ENCODE results near the gene ZNF683.
"Not testable (repeated sequence)": the region's sequence is repeated elsewhere in the genome, so short reads cannot be mapped to it uniquely, and the experiment has no call there.

The ZNF683 gene

GRCh38 chr1:26385063-26385462, 12.5 kb upstream of the ZNF683 start:
- DNase-seq (ENCODE audit: low spot score), result not testable (repeated sequence)

GRCh38 chr1:26384076-26384475, 11.5 kb upstream of the ZNF683 start:
- no peak for DNase-seq (ENCODE audit: low spot score)

GRCh38 chr1:26378879-26379251, 6.3 kb upstream of the ZNF683 start:
- DNase-seq (ENCODE audit: low spot score), result no peak

DNA sequence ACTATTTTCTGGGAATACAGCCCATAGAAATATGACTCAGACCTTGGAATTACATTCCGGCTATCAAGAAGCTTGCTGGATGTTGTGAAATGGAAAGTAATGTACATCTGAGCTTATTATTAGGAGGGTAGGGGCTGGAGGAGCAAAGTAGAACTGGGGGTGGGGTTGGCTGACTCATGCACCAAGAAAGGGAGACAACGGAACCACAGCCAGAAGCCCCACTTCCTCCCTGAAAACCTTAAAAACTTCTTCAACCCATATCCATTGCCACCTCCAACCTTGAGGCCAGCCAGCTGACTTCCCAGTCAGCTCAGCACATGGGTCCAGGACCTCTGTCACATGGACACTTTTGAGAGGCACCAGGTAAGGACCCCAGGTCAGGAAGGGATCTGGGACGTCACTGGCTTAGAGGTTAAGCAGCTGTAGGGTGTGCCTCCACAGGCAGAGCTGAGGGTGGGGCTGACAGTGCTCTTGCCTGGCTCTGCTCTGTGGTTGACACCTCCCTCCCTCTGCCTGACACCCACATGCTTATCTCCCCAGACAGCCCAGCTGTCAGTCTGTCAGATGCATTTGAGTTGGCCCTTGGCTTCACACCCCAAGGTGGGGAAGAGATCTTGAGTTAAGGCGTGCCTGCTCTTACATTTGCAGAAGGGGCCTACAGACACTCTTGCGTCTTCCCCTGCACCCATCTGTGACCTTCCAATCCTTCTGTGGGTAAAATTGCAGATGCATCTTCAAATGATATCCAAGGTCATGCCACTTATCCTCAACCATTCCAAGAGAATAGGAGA, 5.7 kb upstream of the ZNF683 start:
- DNase-seq (ENCODE audit: low spot score), result no peak

DNA sequence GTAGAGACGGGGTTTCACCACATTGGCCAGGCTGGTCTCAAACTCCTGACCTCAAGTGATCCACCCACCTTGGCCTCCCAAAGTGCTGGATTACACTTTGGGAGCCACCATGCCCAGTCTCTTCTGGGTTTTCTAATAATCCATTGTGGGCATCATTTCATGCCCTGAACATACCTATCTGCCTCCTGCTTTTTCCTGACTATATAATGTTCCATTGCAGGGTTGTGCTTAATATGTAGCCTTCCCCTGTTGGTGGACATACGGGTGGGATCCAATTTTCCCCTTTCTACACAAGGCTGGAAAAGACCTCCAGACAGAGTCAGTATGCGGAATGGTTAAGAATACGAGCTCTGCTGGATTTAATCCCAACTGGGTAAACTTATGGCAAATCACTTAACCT, 3.5 kb upstream of the ZNF683 start:
- DNase-seq (ENCODE audit: low spot score), result no peak

DNA sequence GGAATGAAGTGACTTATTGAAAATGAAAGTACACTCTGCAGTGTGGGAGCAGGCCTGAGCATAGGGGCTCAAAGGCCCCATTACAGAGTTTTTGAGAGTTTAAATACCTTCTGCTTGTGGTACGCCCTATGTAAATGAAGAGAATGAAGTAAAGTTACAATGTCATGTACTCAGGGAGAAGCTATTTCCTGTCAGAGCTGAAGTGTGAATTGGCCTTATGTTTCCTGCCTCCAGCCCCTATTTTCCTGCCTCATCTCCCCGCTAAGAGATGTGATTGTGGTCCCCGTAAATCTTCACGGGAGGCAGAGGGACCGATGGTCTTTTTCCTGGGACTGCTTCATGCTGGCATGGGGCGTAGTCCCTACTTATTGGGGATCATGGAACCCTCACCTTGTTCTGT, 2.5 kb upstream of the ZNF683 start:
- no peak for DNase-seq (ENCODE audit: low spot score)

- DNase-seq (ENCODE audit: low spot score), result not testable (repeated sequence)
Measured at GRCh38 chr1:26374361-26374760, 1.8 kb upstream of the ZNF683 start.

DNA sequence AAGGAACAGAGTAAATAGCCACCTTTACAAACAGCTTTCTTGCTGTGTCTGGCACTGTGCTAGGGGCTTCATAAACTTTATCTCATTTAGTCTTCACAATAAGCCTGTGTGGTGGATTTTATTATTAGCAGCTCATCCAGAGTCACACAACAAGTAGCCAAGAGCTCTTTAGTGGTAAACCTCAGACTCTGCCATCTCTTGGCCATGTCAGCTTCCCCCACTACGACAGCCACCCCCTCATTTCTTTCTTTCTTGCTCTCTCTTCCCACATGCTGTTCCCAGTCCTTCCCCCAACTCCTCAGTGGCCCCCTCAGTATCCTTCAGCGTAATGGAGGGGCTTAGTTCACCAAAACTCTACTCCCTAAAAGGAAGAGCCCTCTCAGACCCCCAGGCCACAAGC, 1.2 kb upstream of the ZNF683 start:
- DNase-seq (ENCODE audit: low spot score), result no peak

- no peak for DNase-seq (ENCODE audit: low spot score)
Measured at GRCh38 chr1:26373281-26373680, 731 bp upstream of the ZNF683 start.

GRCh38 chr1:26372039-26372438, 511 bp downstream of the ZNF683 start:
- DNase-seq (ENCODE audit: low spot score), result no peak

GRCh38 chr1:26370591-26371382, 1.8 kb downstream of the ZNF683 start:
- no peak for DNase-seq (ENCODE audit: low spot score)

DNA sequence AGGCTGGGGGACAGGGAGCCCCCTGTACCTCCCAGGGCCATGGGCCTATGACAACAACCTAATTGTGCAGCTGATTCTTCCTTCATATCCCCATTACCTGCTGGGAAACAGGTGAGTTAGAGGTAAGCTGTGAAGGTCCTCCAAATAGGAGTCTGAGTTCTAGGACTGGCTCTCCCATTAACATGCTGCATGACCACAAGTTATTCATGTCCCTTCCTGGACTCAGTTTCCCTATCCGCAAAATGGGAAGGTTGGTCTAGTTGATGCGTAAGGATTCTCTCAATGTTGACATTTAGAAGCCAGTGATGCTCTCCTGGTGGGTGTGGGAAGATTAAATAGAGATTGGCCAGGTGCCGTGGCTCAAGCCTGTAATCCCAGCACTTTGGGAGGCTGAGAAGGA, 4.1 kb downstream of the ZNF683 start:
- DNase-seq (ENCODE audit: low spot score), result no peak

DNA sequence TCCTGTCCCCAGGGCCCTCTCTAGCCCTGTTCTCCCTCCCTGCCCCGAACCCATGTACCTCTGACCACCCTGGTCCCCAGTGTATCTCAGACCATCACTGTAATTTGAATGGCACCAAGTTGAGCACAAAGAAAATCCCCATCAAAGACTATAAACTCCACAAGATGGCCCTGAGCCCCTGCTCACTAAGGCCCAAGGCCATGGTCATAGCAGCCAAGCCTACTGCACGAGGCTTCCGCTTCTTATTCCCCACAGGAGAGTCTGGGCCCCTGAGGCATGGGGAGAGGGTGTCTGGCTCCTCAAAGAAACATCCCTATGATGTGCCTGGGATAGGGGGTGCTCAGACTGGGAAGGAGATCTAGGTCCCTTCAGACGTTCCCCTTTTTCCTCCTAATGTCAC, 4.5 kb downstream of the ZNF683 start:
- no peak for DNase-seq (ENCODE audit: low spot score)

DNA sequence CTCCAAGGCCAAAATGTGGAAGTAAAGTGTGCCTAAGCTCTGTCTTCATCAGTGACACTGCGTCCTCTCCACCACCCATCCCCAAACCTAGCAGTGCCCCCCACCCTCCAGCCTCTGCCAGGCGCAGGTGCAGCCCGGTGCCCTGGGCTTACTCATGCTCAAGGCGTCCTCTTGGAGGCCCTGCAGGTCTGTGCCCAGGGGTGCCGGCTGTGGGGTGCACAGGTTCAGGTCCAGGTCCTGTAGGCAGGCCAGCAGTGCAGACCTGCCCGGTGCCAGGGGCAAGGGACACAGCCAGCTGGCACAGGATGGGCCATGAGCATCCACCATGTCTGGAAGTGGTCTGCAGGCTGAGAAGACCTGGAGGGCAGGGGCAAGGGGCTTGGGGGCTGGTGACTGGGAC, 5.1 kb downstream of the ZNF683 start:
- no peak for DNase-seq (ENCODE audit: low spot score)

- DNase-seq (ENCODE audit: low spot score), result peak; percentile 11
Measured at GRCh38 chr1:26364956-26365355, 7.6 kb downstream of the ZNF683 start.

DNA sequence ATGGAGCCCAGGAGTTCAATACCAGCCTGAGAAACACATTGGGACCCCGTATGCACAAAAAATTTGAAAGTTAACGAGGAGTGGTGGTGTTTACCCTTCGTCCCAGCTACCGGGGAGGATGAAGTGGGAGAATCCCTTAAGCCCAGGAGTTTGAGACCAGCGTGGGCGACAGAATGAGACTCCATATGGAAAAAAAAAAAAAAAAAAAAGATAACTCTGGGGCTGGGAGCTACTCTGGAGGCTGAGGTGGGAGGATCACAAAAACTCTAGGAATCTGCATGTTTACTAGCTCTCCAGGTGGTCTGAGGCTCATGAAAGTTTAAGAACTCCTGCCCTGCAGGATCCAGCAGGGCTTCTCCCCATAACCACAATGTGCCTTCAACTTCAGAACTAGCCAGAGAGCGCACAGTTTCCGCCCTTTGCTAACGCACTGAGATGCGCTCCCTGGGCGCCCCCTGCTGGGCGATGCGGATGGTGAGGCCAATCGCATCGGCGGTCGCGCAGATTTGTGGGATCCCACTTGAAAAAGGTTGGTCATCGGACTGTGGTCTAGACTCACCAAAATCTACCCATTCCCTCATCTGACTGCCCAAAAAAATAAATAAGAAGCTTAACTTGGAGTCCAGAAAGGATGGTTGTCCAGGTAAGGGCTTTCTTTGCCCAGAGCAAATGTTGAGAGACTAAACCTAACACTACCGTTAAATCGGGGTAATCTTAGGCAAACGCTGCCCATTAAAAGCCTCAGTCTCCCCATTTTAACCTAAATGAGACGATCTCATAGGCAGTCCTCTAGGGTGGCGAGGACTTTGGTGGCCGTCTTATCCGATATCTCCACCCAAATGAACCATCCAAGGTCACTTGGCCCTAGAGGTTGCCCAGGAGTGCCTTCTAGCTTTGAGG, 8.8 kb downstream of the ZNF683 start:
- DNase-seq (ENCODE audit: low spot score), result peak; percentile 60

GRCh38 chr1:26362331-26362730, 10.2 kb downstream of the ZNF683 start:
- no peak for DNase-seq (ENCODE audit: low spot score)

DNA sequence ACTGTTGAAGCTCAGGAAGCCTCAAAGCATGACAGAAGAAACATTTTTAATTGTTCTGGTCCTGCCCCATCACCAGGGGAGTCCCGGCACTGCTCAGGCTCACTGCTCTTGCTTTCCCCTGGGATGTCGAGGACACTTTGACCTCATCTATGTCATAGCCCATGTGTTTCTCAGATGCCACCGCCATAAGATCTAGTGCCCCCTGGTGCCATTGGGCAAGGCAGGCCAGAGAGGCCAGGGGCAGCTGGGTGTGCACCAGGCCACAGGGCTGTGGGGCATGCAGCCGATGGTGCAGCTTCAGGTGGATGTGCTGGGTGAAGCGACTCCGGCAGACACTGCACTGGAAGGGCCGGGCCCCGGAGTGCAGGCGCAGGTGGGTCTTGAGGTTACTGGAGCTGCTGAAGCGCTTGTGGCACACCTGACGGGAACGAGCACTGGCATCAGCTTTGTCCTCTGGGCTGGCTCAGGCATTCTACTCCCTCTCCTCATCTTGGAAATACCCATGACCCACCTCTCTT, 10.9 kb downstream of the ZNF683 start:
- no peak for DNase-seq (ENCODE audit: low spot score)

- DNase-seq (ENCODE audit: low spot score), result no peak
Measured at GRCh38 chr1:26360807-26361604, 11.5 kb downstream of the ZNF683 start.

DNA sequence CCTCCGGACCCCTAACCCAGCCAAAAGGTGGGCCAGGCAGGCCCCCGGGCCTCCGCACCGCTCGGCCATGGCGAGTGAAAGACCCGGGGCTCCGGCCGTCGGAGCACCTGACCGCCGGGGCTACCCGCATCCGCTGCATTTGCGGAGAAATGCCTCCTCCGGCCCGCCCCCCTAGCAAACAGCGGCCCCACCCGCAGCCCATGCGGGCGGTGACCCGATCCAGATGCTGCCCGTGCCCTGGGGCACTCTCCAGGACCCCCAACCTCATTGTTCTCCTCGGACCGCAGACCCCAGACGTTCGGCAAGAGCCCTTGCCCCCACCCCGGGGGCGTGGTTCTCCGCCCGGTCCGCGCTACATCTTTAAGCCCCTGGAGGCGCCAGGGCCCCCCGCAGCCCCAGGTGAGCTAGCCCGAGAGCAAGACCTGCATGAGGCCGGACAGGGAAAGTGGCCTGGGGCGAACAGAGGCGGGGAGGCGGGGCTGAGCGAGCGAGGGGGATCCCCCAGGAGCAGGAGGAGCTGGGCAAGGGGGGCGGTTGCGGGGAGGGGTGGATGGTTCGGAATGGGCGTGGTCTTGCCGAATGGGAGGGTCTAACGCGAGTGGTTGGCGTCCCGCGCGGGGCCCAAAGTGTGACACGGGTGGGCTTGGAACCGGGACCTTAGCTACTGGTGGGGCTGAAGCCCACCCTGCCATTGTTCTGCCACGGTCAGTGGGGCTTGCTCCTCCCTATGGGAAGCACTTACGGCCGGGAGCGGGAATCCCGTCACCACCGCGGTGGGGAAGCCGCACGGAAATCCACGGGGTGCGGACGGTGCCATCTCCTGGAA, 12.4 kb downstream of the ZNF683 start:
- no peak for DNase-seq (ENCODE audit: low spot score)
